ENCODE data around the gene SMG9. TPM values are rescaled to one million over a fixed set of nuclear protein-coding genes. Genes with fewer than 3 reads are reported as not detected.

The SMG9 gene
- total and polyA plus RNA-seq, 4 donors: 5.4 to 8.9 (median 5.8) TPM

- Histone ChIP-seq H3K4me3 (ENCODE audit: low read depth in 1 of 3, low read length in 3 of 3) (no peak overlapping the region), H3K9me3 (ENCODE audit: control insufficient read depth in 4 of 4, low read length in 3 of 4) (no peaks in the 10 kb centered on the region), H3K27ac (ENCODE audit: low read depth in 1 of 2, low read length in 2 of 2) (no peak overlapping the region), H3K36me3 (ENCODE audit: control insufficient read depth in 4 of 4, insufficient read depth in 3 of 4, low read depth in 1 of 4, low read length in 3 of 4) (peaks cover 15 to 66% (median 59%) of the 10 kb centered on the region in 4 donors), H3K4me1 (ENCODE audit: control insufficient read depth in 4 of 4, insufficient read depth in 4 of 4, low read length in 3 of 4) (no peaks in the 10 kb centered on the region), H3K9ac (ENCODE audit: low read depth in 1 of 2, low read length in 2 of 2) (no peak overlapping the region), H3K27me3 (ENCODE audit: control insufficient read depth in 4 of 4, insufficient read depth in 4 of 4, low read length in 3 of 4) (no peaks in the 10 kb centered on the region)
- TF ChIP-seq YY1 (IDR thresholded peaks at IDR 0.05) (no peak), MAX (IDR thresholded peaks at IDR 0.05) (no peak), REST (IDR thresholded peaks at IDR 0.05) (no peak)
- DNase-seq (ENCODE audit: low spot score): no peak
Measured at GRCh38 chr19:43735957-43736356, 18.8 kb downstream of the SMG9 start.

- Histone ChIP-seq H3K27ac (ENCODE audit: low read depth in 1 of 2, low read length in 2 of 2) (no peak overlapping the region), H3K36me3 (ENCODE audit: control insufficient read depth in 4 of 4, insufficient read depth in 3 of 4, low read depth in 1 of 4, low read length in 3 of 4) (peaks cover 15 to 62% (median 55%) of the 10 kb centered on the region in 4 donors), H3K4me3 (ENCODE audit: low read depth in 1 of 3, low read length in 3 of 3) (no peak overlapping the region), H3K9ac (ENCODE audit: low read depth in 1 of 2, low read length in 2 of 2) (no peak overlapping the region), H3K9me3 (ENCODE audit: control insufficient read depth in 4 of 4, low read length in 3 of 4) (no peaks in the 10 kb centered on the region), H3K27me3 (ENCODE audit: control insufficient read depth in 4 of 4, insufficient read depth in 4 of 4, low read length in 3 of 4) (no peaks in the 10 kb centered on the region), H3K4me1 (ENCODE audit: control insufficient read depth in 4 of 4, insufficient read depth in 4 of 4, low read length in 3 of 4) (no peaks in the 10 kb centered on the region)
- no peak for TF ChIP-seq NR2F2 (IDR thresholded peaks at IDR 0.05)
- TF ChIP-seq ZBTB33 (IDR thresholded peaks at IDR 0.05): no peak
- no peak for TF ChIP-seq RXRA (IDR thresholded peaks at IDR 0.05)
- no peak for TF ChIP-seq RAD21 (IDR thresholded peaks at IDR 0.05)
- DNase-seq (ENCODE audit: low spot score): no peak
- 97% methylated on average over 6 of the region's 6 CpGs for WGBS
Measured at GRCh38 chr19:43735013-43735412, 19.7 kb downstream of the SMG9 start.

- no peak for DNase-seq (ENCODE audit: low spot score)
- H3K4me3 ChIP-seq (ENCODE audit: low read depth in 1 of 3, low read length in 3 of 3): no peak overlapping the region
- H3K36me3 ChIP-seq (ENCODE audit: control insufficient read depth in 4 of 4, insufficient read depth in 3 of 4, low read depth in 1 of 4, low read length in 3 of 4): peaks cover 10 to 59% (median 45%) of the 10 kb centered on the region in 4 donors
- 89% methylated on average over 1 of the region's 1 CpG for WGBS
- no peak for TF ChIP-seq FOXA1 (IDR thresholded peaks at IDR 0.05)
- TF ChIP-seq FOXA2 (IDR thresholded peaks at IDR 0.05): no peak
- no peak for TF ChIP-seq ZBTB33 (IDR thresholded peaks at IDR 0.05)
- TF ChIP-seq REST (IDR thresholded peaks at IDR 0.05): no peak
- TF ChIP-seq NR2F2 (IDR thresholded peaks at IDR 0.05): no peak
- TF ChIP-seq MAX (IDR thresholded peaks at IDR 0.05): no peak
- H3K9ac ChIP-seq (ENCODE audit: low read depth in 1 of 2, low read length in 2 of 2): no peak overlapping the region
- H3K27ac ChIP-seq (ENCODE audit: low read depth in 1 of 2, low read length in 2 of 2): no peak overlapping the region
- no peaks in the 10 kb centered on the region for H3K9me3 ChIP-seq (ENCODE audit: control insufficient read depth in 4 of 4, low read length in 3 of 4)
- no peaks in the 10 kb centered on the region for H3K4me1 ChIP-seq (ENCODE audit: control insufficient read depth in 4 of 4, insufficient read depth in 4 of 4, low read length in 3 of 4)
- H3K27me3 ChIP-seq (ENCODE audit: control insufficient read depth in 4 of 4, insufficient read depth in 4 of 4, low read length in 3 of 4): no peaks in the 10 kb centered on the region
Measured at GRCh38 chr19:43731846-43732245, 22.9 kb downstream of the SMG9 start.
